Fibroblast of skin of back (primary cell): ENCODE measurements around the gene FKBP14.

Experiments used
- DNase-seq: peaks from one replicate; pipeline ENCODE4 v3.0.0-alpha.2; 2013

FKBP14 gene

DNA sequence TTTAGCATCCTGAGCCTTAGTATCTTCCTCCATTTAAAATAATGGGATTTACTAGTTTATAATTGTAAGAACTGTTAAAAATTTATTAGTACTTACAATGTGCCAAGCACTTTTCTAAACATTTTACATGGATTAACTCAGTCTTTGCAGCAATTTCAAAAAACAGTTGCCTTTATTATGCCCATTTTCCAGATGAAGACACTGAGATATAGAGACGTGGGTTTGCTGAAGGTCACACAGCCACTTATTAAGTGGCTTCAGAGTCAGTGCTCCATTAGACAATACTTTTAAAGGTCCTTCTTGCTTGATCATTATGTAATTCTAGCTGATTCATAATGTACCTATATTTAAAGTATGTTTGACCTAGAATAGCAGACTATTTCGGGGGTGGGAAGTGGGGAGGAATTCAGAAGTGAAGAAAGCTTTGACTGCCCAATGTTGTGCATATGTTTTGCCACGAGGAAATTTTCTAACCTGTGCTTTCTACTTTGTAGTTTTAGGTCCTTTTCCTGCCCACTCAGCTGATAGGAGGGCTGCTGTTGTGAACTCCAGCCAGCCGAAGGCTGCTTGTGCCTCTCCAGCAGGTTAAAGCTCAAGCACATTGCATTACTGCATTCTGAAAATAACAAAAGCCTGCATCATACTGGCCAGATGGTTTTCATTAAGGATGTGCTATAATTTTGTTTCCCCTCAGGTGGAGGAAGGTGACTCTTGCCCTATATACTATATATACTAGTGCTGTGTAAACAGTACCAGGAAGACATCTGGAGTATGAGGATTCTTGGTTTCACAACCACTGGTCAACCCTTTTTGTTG is 6.0 kb upstream of the FKBP14 start:
- peak; percentile 46 for DNase-seq

DNA sequence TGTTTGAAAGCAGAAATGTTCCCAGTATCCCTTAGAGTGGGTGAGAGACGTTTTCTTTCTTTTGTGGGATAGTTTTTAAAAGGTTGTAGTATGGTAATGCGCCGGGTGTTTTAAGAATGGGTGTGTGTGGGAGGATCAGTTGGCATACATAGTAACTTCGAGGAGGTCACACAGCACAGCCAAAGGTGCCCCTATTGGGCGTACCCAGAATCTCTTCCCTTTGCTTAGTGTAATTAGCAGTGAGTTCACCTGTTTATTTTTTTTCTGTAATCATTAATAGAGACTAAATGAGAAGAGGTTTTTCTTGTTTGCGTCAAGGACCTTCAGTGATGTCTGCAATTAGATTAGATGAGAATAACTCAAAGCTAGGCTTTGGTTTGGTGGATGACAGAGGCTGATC is 3.2 kb upstream of the FKBP14 start:
- no peak for DNase-seq

DNA sequence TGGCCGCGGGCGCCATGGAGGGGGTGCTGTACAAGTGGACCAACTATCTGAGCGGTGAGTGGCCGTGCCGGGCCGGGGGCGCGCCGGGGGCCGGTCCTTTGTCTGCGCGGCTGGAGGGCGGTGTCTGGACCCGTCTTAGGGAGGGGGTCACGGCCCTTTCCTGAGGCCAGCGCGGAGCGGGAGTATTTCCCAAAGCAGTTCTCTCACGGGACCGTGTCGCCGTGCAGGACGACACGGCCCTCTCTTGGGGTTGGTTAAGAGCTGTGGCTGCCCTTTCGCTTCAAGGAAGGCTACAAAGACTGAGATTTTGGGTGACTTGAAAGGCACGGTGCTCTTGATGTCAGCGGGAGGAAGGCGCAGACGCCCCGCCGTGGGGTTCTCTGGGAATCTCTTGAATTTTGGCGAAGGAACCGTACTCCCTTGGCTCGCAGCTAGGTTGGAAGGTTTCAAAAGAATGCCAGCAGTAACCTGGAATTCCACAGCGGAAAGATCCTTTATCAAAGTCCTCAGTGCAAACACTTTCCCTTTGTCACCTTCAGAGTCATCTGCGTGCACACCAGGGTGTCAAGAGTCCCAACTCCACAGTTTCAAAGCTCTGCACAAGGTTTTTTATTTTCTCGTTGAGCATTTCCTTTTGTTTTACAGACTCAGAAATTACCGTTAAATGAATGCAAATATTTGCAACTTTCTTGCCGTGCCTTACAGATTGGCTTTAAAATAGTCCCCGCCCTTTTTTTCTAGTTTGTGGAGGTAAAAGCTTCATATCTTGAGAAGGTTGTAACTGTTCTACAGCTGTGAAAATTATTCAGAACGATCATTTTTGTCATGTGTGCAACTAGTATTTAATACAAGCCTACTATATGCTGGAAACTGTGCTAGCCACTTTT is 2.5 kb upstream of the FKBP14 start:
- DNase-seq = peak; percentile 52

DNA sequence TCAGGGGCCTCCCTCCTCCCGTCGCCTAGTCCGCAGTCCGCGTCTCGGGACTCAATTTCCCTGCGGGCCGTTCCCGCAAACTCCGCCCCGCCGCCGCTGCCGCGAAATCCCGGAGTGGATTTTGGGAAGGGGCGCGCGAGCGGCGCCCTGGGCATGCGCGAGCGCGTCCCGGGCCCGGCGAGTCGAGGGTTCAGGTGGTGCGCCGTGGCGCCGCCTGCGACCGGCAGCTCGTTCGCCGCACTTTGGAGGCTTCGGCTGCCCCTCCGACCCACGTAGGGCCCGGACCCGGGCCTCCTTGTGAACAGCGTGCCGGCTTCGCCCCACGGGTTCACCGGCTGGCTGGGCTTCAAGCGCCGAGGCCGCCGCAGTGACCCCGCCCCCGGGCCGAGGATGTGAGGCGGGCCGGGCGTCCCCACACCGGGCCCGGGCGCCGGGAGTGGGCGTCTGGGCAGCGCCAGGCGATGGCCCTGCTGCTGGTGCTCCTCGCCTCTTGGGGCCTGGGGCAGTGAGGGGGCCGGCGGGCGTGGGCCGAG is 1.8 kb upstream of the FKBP14 start, which contains the start of gene PLEKHA8:
Gene PLEKHA8, plus strand, starts transcription at position 197 of the 533 bp plus-strand sequence. CDS start 351 bp downstream, outside the sequence.
- DNase-seq = peak; percentile 87

DNA sequence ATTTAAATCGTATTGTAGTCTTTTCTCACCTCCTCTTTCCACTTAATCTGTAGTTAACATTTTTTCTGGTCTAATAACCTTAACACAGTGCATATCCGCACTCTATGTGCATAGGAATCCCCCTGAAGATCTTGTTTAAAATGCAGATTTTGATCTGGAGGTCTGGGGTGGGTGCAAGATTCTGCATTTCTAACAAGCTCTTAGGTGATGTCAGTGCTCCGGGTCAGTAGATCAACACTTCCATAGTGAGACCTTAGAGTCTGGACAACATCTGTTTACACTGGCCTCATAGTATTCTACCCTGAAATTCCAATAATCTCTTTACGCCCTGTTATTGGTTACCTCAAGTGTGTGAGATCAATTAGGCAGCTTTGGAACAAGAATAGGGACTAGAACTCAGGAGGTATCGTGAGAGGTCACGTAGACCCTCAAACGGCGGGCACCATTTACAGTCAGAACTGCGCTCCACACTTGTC is 1.3 kb upstream of the FKBP14 start:
- no peak for DNase-seq

DNA sequence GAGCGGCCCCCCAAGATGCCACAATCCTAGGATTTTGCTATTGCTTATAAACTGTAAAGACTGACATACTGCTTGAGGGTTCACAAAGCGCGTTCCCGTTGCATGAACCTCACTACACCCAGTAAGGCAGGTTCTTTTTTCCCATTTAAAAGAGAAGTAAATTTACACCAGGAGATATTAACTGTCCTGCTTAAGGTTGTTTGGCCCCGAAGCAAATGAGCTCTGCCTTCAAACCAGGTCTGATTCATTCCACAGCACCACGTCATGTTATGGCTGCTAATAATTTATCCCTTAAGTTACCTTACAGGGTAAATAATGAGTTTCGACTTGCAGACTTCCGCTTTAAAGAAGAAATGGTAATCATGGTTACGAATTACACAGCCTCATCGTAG is 559 bp upstream of the FKBP14 start:
- peak; percentile 39 for DNase-seq

DNA sequence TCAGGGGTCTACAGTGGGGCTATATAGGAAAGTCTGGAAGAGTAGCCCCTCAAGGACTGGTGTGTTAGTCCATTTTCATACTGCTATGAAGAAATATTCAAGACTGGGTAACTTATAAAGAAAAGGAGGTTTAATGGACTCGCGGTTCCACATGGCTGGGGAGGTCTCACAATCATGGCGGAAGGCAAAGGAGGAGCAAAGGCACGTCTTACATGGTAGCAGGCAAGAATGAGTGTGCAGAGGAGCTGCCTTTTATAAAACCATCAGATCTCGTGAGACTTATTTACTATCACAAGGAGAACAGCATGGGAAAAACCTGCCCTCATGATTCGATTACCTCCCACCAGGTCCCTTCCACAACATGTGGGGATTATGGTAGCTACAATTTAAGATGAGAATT is 3.0 kb downstream of the FKBP14 start:
- no peak for DNase-seq

DNA sequence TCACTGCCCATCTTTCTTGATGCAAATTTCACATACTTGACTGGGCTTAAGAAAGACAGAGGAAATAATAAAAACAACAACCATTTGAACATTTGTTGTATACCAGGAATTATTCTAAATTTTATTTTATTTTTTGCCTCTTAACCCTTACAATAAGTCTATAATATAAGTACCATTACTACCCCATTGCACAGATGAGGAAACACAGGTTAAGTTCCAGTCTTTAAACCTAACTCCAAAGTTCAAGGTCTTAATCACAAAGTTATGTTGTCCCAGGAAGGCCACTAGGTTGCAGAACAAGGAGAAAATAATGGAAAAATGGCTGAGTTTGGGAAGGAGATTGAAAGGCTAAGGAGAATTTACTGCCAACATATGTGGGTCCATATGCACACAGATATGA is 3.5 kb downstream of the FKBP14 start:
- DNase-seq = no peak

DNA sequence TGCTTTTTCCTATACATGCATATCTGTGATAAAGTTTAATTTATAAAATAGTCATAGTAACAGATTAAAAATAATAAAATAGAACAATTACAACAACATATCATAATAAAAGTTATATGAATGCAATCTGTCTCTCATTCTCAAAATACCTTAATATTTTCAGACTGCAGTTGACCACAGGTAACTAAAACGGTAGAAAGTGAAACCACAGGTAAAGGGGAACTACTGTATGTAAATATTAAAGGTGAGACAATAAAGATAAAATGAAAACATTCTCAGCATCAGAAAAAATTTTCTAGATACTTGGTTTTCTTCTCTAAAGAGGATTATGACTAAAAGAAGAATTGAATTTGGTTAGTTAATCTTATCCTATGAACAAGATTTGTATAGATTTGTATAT is 6.0 kb downstream of the FKBP14 start:
- DNase-seq = no peak

DNA sequence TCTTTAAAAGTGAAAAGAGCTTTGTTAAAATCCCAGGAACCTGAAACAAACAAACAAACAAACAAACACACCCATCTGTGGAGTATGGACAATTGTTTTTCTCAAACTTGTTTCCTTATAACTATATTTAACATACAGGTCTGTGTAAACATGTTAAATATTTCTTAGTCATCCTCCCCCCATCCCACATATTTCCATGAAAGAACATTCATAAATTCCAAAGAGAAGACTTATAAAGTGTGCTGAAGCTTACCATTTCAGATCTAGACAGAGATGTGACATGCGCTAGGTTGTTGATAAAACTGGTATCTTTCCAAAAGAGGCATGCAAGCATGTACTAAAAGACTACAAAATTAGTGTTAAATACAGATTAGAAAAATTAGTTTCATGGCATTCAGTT is 6.5 kb downstream of the FKBP14 start:
- peak; percentile 38 for DNase-seq

DNA sequence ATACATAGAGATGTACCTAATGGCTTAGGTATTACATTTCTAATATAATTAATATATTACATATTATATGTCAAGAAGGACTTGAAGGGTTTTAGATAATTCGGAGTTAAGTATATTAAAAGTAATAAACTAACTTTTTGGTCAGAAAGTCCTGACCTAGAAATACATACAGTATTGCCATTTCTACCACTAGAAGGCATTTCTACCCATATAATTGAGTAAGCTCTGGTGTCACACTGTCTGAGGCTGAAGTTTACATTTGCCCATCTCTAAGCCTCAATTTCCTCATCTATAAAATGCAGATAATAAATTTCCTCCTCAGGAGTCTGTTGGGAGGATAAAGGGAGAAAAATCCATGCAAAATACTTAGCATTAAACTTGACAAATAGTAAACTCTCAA is 7.1 kb downstream of the FKBP14 start:
- no peak for DNase-seq

DNA sequence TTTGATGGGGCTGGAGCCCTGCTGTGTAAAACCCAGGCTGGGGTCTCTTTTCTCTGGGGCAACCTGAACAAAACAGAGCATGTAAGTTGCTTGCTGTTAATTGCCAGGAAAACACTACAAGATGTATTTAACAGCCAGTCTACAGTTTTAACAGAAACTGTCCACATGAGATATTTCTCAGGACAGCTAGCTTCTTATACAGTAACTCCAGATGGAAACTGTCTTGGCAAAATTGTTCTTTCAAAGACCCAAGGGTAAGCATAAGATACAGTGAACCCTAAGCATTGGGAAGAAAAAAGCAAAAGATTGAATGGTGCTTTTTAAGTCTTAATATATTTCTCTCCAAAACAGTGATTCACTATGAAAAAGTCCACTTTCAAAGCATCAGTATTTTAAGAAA is 8.1 kb downstream of the FKBP14 start:
- no peak for DNase-seq

DNA sequence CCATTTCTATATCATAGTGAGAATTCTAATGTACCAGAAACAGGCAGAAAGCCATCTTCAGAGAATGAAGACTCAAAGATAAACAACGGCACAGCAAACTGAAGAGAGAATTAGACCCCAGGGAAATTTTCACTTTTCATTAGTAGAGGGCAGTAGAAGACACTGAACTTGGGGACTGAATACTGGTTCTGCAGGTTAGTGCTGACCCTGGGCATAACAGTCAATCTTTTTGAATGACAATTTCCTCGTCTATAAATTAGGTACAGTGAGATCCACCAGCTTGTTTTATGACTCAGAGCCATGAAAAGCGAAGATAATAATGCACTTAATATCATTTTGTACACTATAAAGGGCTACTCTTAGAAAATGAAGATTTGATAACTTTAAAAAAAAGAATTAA is 13.7 kb downstream of the FKBP14 start:
- no peak for DNase-seq

DNA sequence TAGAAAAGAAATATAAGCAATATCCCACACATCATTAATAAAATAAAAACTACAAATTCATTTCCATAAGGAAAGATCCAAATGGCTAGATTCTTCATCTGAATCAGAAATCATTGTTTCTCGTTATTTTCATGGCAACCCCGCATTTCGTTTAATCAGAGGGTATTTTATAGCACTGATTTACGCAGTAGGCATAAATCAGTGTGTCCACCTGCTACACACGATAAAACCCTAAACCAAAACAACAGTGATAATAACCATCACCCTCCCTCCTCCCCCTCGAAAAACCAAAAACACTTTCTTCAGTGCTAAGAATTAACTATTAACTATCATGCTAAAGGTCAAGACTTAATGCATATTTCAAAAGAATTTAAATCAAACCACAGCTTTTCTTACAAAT is 16.5 kb downstream of the FKBP14 start:
- DNase-seq = no peak

DNA sequence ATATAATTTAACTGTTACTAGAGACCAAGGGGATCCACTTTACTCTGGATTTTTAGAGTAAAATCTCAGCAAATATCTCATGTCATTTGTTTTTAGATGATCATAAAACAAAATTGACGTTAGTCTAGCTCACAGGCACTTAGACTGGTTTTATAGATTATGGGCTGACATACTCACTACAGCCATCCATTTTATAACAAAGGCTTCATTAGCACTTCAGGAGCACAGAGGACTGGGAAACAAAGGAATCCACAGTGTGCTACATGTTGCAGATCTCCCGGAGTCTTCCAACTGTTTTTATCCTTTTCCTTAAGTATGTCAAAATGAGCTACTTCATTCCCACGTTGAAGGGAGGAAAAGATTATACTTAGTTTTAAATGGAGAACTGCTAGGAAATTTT is 21.0 kb downstream of the FKBP14 start:
- DNase-seq = no peak

DNA sequence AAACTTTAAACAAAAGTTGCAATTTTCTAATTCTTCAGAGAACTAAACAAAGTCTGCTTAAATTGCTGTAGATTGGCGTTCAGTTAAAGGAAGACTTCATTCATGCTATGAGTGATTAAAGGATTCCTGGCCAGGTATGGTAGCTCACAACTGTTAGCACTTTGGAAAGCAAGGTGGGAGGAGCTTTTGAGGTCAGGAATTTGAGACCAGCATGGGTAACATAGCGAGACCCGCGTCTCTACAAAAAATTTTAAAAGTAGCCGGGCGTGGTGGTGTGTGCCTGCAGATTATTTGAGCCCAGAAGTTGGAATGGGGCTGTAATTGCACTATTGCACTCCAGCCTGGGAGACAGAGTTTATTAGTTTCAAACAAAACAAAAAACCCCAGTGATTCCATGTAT is 23.4 kb downstream of the FKBP14 start:
- DNase-seq = no peak

DNA sequence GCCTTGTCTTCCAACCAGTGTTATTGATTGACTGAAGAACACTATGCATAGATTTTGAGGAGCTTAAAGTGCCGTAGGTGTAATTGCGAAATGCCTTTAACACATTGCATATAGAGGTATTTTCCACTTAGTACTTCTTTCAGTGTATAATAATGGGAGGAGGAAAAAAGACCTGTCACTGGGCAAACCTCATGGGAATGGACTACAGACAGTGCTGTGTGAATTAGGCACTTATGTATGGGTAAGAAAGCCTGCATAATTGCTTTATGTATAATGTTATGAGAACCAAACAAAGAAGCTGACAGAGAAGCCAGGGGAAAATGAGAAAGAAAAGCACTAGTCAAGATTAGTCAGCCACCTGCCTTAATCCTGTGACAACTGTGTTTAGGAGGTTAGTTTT is 24.5 kb downstream of the FKBP14 start:
- DNase-seq = no peak

DNA sequence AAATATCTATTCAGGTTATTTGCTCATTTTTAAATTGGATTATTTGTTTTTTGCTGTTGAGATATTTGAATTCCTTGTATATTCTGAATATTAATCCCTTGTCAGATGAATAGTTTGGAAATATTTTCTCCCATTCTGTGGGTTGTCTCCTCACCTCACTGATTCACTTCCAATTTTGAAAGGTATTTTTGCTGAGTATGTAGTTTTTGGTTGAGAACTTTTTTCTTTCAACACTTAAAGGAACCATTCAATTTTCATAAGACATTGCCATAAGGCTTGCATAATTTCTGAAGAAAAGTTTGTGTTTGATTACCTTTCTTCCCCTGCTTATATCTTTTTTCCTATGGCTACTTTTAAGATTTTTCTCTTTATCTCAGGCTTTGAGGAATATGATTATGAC is 28.0 kb downstream of the FKBP14 start:
- DNase-seq = no peak

DNA sequence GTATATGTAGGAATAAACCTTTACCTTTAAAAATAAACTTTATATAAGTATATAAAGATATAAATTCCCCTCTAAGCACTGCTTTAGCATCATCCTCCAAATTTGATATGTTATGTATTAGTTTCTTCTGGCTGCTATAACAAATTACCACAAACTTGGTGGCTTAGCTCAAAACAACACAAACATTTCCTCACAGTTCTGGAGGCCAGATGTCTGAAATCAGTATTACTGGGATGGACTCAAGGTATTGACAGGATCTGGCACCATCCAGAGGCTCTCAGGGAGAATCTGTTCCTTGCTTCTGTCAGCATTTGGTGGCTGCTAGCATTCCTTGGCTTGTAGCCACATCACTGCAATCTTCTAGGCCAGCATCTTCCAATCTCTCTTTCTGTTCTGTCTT is 30.2 kb downstream of the FKBP14 start:
- DNase-seq = no peak

DNA sequence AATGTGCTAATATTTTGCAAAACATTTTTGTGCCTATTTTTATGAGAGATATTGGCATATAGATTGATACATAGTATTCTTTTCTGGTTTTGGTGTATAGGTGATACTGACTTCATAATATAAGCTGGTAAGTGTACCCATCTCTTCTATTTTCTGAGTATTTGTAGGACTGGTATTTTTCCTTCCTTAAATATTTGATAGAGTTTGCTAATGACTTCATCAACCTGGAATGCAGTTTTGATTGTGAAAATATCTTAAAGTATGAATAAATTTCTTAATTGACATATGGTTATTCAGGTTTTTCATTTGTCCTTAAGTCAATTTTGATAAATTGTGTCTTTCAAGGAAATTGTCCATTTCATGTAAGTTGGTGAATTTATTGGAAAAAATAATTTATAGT is 30.9 kb downstream of the FKBP14 start:
- peak; percentile 23 for DNase-seq

DNA sequence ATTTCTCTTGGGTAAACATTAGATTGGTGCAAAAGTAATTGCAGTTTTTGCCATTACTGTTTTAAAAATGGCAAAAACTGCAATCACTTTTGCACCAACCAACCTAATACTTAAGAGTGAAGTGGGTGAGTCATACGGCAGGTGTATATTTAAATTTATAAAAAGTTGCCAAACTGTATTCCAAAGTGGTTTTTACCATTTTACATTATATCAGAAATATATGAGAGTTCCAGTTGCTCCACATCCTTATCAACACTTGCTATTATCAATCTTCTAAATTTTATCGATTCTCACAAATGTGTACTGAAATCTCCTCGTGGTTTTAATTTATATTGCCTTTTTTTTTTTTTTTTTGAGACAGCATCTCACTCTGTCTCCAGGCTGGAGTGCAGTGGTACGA is 33.4 kb downstream of the FKBP14 start:
- no peak for DNase-seq

DNA sequence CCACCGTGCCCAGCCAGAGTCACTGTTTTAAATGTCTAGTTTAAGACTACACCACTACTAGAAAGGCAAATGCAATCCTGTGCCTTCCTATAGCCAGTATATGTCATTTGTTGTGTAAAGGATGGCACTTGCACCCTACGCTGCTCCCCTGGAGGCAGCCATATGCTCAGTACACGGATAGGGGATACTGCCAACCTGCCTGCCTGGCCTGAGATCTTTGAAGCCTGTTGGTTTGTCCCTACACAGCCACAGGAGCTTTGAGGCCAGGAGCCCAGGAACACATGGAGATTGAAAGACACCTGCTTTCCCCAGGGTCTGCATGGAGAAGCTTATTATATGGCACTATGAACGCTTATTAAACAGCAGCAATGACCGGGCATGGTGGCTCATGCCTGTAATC is 34.6 kb downstream of the FKBP14 start:
- DNase-seq = no peak

DNA sequence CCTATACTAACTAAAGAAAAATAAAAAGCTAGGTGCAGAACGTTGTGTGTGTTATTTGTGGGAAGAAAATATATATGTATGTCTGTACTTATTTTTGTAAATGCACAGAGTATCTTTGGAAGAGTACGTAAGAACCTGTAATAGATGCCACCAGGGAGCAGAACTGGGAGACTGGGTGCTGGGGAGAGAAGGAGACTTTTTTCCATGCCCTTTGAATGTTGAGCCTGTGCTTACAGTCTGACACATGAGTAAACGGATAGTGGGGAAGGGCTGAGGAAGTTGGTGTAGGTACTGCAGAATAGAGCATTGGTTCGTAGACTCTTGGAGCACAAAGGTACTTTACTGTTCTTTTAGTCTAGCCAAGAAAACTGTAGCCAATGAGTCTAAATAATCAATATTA is 35.6 kb downstream of the FKBP14 start:
- DNase-seq = no peak
